Renal pelvis (tissue), 4 donors: Measurements from ENCODE around the gene MRPL49. TPM values are rescaled to one million over a fixed set of nuclear protein-coding genes. Genes with fewer than 3 reads are reported as not detected.

Experiments used
- DNase-seq: peaks from one replicate; pipeline ENCODE4 v3.0.0-alpha.2; 2013
- polyA plus RNA-seq, 3 donors: library from polyadenylated mRNA; unstranded; fragments of 120-200 nt; gene quantifications; one replicate each; pipeline ENCODE4 v1.2.1, GENCODE V29; 2013; ENCODE audit not compliant: insufficient read length in 3 of 3

MRPL49 gene
- polyA plus RNA-seq, 3 donors: 58.8 to 63.2 (median 63.2) TPM

DNA sequence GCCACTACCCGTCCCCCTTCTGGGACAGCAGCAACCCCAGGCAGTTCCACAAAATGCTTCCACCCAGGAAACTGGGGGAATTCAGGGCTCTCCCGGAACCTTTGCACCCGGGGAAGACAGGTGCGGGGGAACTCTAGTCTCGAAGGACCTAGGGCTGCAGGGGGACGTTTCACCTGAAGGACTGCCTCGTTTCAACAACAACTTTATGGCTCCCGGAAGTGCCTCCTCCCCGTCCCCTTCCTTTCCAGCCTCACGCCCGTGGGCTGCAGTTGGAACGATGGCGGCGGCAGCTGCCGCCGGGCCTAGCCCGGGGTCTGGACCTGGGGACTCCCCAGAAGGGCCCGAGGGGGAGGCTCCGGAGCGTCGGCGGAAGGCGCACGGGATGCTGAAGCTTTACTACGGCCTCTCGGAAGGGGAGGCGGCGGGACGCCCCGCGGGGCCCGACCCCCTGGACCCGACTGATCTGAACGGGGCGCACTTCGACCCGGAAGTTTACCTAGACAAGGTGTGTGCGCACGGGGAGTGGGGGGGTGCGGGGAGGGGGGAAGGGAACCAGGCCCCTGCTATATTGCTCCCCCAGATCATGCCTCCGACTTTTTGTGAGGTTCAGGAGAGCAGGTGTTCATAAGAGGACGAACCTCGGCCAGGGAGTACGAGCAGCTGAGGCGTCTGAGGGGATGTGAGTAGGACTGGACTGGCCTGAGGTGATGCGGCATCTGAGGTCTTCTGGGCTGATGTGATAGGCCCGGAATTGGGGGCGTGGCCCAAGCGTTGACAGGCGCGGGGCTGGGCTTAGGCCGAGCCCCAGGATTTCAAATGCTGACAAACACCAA, 25.9 kb upstream of the MRPL49 start, which contains the start of gene VPS51:
TSS of gene VPS51 (plus strand) at position 241 of the 833 bp plus-strand sequence. CDS start at position 278, 37 bp downstream.
- peak; percentile 92 for DNase-seq

DNA sequence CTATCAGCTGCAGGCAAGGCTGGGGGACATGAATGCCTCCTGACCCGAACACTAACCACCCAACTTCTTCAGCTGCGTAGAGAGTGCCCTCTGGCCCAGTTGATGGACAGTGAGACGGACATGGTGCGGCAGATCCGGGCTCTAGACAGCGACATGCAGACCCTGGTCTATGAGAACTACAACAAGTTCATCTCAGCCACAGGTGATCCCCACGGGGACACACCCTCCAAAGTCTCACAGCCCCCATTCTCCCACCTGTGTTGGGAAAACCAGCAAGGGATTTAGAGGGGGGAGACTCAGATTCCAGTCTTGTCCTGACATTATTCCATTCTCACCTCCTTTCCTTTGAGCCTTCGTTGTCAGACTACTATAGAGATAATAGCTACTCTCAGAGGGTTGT, 25.2 kb upstream of the MRPL49 start:
- no peak for DNase-seq

DNA sequence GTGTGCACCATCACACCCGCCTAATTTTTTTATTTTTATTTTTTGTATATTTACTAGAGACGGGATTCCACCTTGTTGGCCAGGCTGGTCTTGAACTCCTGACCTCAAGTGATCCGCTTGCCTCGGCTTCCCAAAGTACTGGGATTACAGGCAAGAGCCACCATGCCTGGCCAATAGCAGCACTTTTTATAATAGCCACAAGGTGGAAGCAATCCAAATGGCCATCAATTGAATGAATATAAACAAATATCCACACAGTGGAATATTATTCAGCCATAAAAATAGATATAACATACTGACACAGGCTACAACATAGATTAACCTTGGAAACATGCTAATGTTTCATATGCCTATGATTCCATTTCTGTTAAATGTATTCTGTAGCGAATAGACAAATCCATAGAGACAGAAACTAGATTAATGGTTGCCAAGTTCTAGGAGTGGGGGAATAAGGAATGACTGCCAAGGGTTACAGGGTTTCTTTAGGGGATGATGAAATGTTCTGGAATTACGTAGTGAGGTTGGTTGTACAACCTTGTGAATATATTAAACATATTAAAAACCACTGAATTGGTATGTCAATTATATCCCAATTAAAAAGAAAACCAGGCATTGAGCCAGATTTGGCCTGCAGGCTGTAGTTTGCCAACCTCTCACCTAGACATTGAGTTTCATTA, 21.3 kb upstream of the MRPL49 start:
- no peak for DNase-seq

- DNase-seq: no peak
These were observed 19.7 kb upstream of the MRPL49 start for GRCh38 chr11:65102142-65103095.

DNA sequence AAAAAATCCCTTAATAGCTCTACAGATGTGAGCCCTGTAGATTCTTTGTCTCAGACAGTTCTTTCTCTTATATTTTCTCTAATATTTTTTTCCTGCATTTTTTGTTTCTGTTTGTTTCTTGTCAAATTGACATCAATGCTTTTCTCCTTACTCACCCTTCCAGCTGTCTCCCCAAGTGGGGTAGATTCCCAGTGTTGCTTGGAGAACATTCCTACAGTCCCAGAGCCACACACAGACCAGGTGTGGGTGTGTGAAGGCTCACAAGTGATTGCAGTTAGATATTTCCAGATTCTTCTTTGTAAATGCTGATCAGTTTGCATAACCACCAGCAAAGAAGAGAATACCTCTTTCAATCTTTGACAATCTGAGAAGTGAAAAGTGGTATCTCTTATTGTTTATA, 18.6 kb upstream of the MRPL49 start:
- DNase-seq: no peak

- DNase-seq: no peak
These were observed 17.5 kb upstream of the MRPL49 start for GRCh38 chr11:65104628-65105027.

GRCh38 chr11:65107078-65107477, 15.0 kb upstream of the MRPL49 start:
- DNase-seq: no peak

DNA sequence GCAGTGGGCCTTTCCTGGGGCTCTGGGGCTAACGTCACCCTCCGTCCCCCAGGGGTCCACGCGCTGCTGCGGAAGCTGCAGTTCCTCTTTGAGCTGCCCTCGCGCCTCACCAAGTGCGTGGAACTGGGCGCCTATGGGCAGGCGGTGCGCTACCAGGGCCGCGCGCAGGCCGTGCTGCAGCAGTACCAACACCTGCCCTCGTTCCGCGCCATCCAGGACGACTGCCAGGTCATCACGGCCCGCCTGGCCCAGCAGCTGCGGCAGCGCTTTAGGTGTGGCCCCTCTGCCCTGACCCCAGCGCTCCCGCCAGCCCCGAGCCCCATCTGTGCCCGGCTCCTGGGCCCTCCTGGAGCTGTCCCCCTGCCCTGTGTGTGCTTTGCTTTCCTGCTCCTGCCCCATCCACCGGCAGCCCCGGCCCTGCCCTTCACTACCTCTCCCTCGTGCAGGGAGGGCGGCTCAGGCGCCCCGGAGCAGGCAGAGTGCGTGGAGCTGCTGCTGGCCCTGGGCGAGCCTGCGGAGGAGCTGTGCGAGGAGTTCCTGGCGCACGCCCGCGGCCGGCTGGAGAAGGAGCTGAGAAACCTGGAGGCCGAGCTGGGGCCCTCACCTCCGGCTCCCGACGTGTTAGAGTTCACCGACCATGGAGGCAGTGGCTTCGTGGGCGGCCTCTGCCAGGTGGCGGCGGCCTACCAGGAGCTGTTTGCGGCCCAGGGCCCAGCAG, 14.2 kb upstream of the MRPL49 start:
- no peak for DNase-seq

DNA sequence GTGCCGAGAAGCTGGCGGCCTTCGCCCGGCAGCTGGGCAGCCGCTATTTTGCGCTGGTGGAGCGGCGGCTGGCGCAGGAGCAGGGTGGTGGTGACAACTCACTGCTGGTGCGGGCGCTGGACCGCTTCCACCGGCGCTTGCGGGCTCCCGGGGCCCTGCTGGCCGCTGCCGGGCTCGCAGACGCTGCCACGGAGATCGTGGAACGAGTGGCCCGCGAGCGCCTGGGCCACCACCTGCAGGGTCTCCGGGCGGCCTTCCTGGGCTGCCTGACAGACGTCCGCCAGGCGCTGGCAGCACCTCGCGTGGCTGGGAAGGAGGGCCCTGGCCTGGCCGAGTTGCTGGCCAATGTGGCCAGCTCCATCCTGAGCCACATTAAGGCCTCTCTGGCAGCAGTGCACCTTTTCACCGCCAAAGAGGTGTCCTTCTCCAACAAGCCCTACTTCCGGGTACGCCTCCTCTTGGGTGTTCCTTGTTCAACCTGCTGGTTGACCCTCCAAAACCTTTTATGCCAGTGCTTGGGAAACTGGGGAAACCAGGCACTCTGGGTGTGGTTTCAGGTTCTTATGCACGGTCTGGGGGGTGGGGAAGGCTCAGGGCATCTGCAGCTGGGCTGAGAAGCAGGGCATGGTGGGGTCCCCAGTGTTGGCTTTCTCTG, 13.5 kb upstream of the MRPL49 start:
- no peak for DNase-seq

GRCh38 chr11:65109231-65110198, 12.6 kb upstream of the MRPL49 start:
- DNase-seq: no peak

GRCh38 chr11:65110354-65110861, 11.7 kb upstream of the MRPL49 start:
- DNase-seq: peak; percentile 82

- no peak for DNase-seq
These were observed 10.9 kb upstream of the MRPL49 start for GRCh38 chr11:65111159-65111743.

DNA sequence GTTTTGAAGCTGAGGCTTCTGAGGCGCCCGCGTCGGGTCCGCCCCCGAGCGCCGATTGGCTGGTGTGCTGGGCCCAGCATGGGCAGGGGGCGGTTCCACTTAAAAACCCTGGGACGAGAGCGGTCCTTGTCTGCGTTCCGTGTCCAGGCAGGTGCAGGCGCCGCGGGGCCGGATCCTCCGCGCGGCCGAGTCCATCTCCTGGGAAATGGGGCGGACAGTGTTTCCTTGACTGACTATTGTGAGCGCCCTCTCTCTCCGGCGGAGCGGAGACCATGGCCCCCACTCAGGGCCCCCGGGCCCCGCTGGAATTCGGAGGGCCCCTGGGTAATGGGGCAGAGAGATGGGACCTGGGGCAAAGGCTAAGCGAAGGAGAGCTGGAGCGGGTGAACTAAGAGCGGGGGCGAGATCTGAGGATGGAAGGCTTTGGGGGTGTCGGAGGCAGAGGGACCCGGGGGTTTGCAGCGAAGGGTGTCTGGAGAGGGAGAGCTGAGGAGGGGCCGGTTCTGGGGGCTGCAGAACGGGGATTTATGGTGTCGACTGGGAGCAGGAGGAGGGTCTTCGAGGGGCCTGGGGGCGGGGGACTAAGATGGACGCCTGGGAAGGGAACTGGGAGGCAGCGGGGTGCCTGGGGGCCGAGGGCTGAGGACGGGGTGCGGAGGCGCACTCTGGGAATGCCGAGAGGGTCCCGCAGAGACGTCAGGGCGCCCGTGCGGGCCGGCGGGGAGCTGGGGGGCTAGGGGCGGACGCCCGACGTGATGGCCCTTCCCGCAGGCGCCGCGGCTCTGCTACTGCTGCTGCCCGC, 10.2 kb upstream of the MRPL49 start, which contains the start of gene TM7SF2:
TSS of gene TM7SF2 (plus strand) at position 129 of the 802 bp plus-strand sequence. CDS start at position 273, 144 bp downstream.
- peak; percentile 95 for DNase-seq

GRCh38 chr11:65112546-65113360, 9.4 kb upstream of the MRPL49 start:
- DNase-seq: no peak

GRCh38 chr11:65113361-65113756, 8.8 kb upstream of the MRPL49 start:
- DNase-seq: no peak

GRCh38 chr11:65113839-65114238, 8.3 kb upstream of the MRPL49 start:
- DNase-seq: no peak
